HepG2 (cell line): ENCODE measurements around the gene GPR162. TPM values are rescaled to one million over a fixed set of nuclear protein-coding genes. Genes with fewer than 3 reads are reported as not detected.

ENCODE experiments used
- ARNT ChIP-seq: fragments of 450-650 bp; IDR thresholded peaks from 2 replicates; pipeline ENCODE4 v1.6.1; 2017
- ATF1 ChIP-seq: IDR thresholded peaks from 2 replicates; pipeline ENCODE4 v1.6.1; 2016; ENCODE audit warnings: mild to moderate bottlenecking, control low read depth
- ELK4 ChIP-seq: sonication (generic); formaldehyde crosslinking; IDR thresholded peaks from 2 replicates; pipeline ENCODE4 v1.9.0; 2021; ENCODE audit warnings: missing genetic modification reagents, borderline replicate concordance
- FUBP1 ChIP-seq: sonication (generic); formaldehyde crosslinking; IDR thresholded peaks from 2 replicates; pipeline ENCODE4 v1.5.1; 2020; ENCODE audit warnings: missing genetic modification reagents, mild to moderate bottlenecking, borderline replicate concordance
- HMG20A ChIP-seq: IDR thresholded peaks from 2 replicates; pipeline ENCODE4 v1.6.1; 2016; ENCODE audit warnings: borderline replicate concordance
- PAWR ChIP-seq: sonication (generic); formaldehyde crosslinking; IDR thresholded peaks from 2 replicates; pipeline ENCODE4 v1.4.0; 2020; ENCODE audit warnings: missing genetic modification reagents, mild to moderate bottlenecking, borderline replicate concordance
- SP1 ChIP-seq, 2 experiments: fragments of 450-650 bp in 1 of 2; sonication (generic) in 1 of 2; formaldehyde crosslinking in 1 of 2; IDR thresholded peaks; 2 replicates each; pipeline versions ENCODE4 v1.4.0 to v1.6.1; 2016 to 2020; ENCODE audit warnings: missing genetic modification reagents in 1 of 2
- SPEN ChIP-seq: sonication (generic); formaldehyde crosslinking; IDR thresholded peaks from 2 replicates; pipeline ENCODE4 v1.5.1; 2020; ENCODE audit warnings: low read depth, mild to moderate bottlenecking, missing genetic modification reagents
- TEAD2 ChIP-seq: sonication (generic); formaldehyde crosslinking; IDR thresholded peaks from 2 replicates; pipeline ENCODE4 v1.9.0; 2021; ENCODE audit warnings: missing genetic modification reagents
- ZBTB10 ChIP-seq: sonication (generic); formaldehyde crosslinking; IDR thresholded peaks from 2 replicates; pipeline ENCODE4 v1.4.0; 2020; ENCODE audit warnings: missing genetic modification reagents, borderline replicate concordance
- ZNF142 ChIP-seq: sonication (generic); formaldehyde crosslinking; IDR thresholded peaks from 2 replicates; pipeline ENCODE4 v1.4.0; 2020; ENCODE audit warnings: missing genetic modification reagents
- ZNF20 ChIP-seq: sonication (generic); formaldehyde crosslinking; IDR thresholded peaks from 2 replicates; pipeline ENCODE4 v1.4.0; 2020; ENCODE audit warnings: mild to moderate bottlenecking, moderate library complexity, missing genetic modification reagents
- ZNF326 ChIP-seq: sonication (generic); formaldehyde crosslinking; IDR thresholded peaks from 2 replicates; pipeline ENCODE4 v1.4.0; 2020; ENCODE audit warnings: missing genetic modification reagents, borderline replicate concordance
- ZNF430 ChIP-seq: sonication (generic); formaldehyde crosslinking; IDR thresholded peaks from 2 replicates; pipeline ENCODE4 v1.9.0; 2021; ENCODE audit warnings: mild to moderate bottlenecking, missing genetic modification reagents
- ZNF749 ChIP-seq: sonication (generic); formaldehyde crosslinking; IDR thresholded peaks from 2 replicates; pipeline ENCODE4 v1.8.0; 2022; ENCODE audit warnings: mild to moderate bottlenecking, missing genetic modification reagents, moderate library complexity, borderline replicate concordance
- ZNF83 ChIP-seq: sonication (generic); formaldehyde crosslinking; IDR thresholded peaks from 2 replicates; pipeline ENCODE4 v1.4.0; 2020; ENCODE audit warnings: missing genetic modification reagents, mild to moderate bottlenecking, borderline replicate concordance
- ZNF839 ChIP-seq: sonication (generic); formaldehyde crosslinking; IDR thresholded peaks from 2 replicates; pipeline ENCODE4 v1.4.0; 2020; ENCODE audit warnings: missing genetic modification reagents, mild to moderate bottlenecking, borderline replicate concordance
- polyA plus RNA-seq, 8 experiments: library from polyadenylated mRNA; depleted of rRNA in 3 of 8; stranded (reverse) in 7 of 8; unstranded in 1 of 8; fragments of >200 nt; fragmentation: Illumina TruSeq in 4 of 8; extraction: Trizol in 4 of 8; gene quantifications; 2 replicates each; pipeline versions ENCODE4 v1.2.1 to v1.2.3, GENCODE V29; 2011 to 2016; ENCODE audit warnings: low read depth in 4 of 8, missing spikeins in 1 of 8, mixed read lengths in 1 of 8; ENCODE audit not compliant: insufficient read depth in 1 of 8
- total RNA-seq, 5 experiments: library from RNA; depleted of rRNA; stranded (reverse); fragments of >200 nt; fragmentation: Illumina TruSeq; extraction: Trizol; gene quantifications; 2 replicates each; pipeline ENCODE4 v1.2.3, GENCODE V29; 2016; ENCODE audit warnings: low read depth in 1 of 5

GPR162 gene
- total and polyA plus RNA-seq, 2 of the 13 experiments (the other 11 are each of a cell fraction or from before 2014, with no cell fraction given) = 0.08 TPM; not detected in 1

GRCh38 chr12:6828781-6829535 lies 7.3 kb downstream of the GPR162 start (continued):
- TF ChIP-seq FUBP1 (CRISPR knock-in tag) = no peak
- no peak for TF ChIP-seq ZNF839
- peak; percentile 37; the same call in 1 of the 2 replicates for TF ChIP-seq ZNF430 (CRISPR knock-in tag)
- TF ChIP-seq ARNT = no peak
- TF ChIP-seq HMG20A = no peak
- no peak for TF ChIP-seq ATF1 (CRISPR knock-in tag)
- TF ChIP-seq PAWR (CRISPR knock-in tag) = no peak
- TF ChIP-seq SPEN = no peak; the same call in 1 of the 2 replicates
- no peak for TF ChIP-seq ZNF749
- TF ChIP-seq ELK4 = no peak
- 0 out of 2 replicates have a peak, but pooled peaks have one; percentile 14 for TF ChIP-seq ZBTB10 (CRISPR knock-in tag)
- TF ChIP-seq SP1 (IDR thresholded peaks at IDR 0.05) = no peak
- no peak for TF ChIP-seq SP1 (CRISPR knock-in tag; IDR thresholded peaks at IDR 0.05)
- TF ChIP-seq ZNF326 = no peak
- no peak for TF ChIP-seq ZNF83 (CRISPR knock-in tag)
- 0 out of 2 replicates have a peak, but pooled peaks have one; percentile 52 for TF ChIP-seq ZNF20 (CRISPR knock-in tag)
- no peak for TF ChIP-seq TEAD2 (CRISPR knock-in tag)
- TF ChIP-seq ZNF142 = no peak
